ENCODE measurements around the gene FASLG.
"Not testable (repeated sequence)": the region's sequence is repeated elsewhere in the genome, so short reads cannot be mapped to it uniquely, and the experiment has no call there.

The FASLG gene

GRCh38 chr1:172686143-172686542 is 27.2 kb downstream of the FASLG start:
- DNase-seq = no peak

GRCh38 chr1:172688428-172689085 is 29.7 kb downstream of the FASLG start:
- DNase-seq = not testable (repeated sequence)

GRCh38 chr1:172690925-172691324 is 32.0 kb downstream of the FASLG start:
- not testable (repeated sequence) for DNase-seq

GRCh38 chr1:172697534-172698002 is 38.7 kb downstream of the FASLG start:
- DNase-seq = no peak

- no peak for DNase-seq
Measured at GRCh38 chr1:172698224-172698623, 39.3 kb downstream of the FASLG start.

- DNase-seq = no peak
Measured at GRCh38 chr1:172699111-172699510, 40.2 kb downstream of the FASLG start.

- DNase-seq = no peak
Measured at GRCh38 chr1:172699695-172700227, 40.9 kb downstream of the FASLG start.

- no peak for DNase-seq
Measured at GRCh38 chr1:172700556-172700955, 41.7 kb downstream of the FASLG start.

GRCh38 chr1:172704001-172704400 is 45.1 kb downstream of the FASLG start:
- DNase-seq = no peak

GRCh38 chr1:172704420-172705210 is 45.7 kb downstream of the FASLG start:
- DNase-seq = no peak

GRCh38 chr1:172708452-172708851 is 49.5 kb downstream of the FASLG start:
- no peak for DNase-seq

- no peak for DNase-seq
Measured at GRCh38 chr1:172711558-172711957, 52.7 kb downstream of the FASLG start.

- DNase-seq = no peak
Measured at GRCh38 chr1:172713466-172713865, 54.6 kb downstream of the FASLG start.
